Measurements from ENCODE around the gene LILRB1. TPM values are rescaled to one million over a fixed set of nuclear protein-coding genes. Genes with fewer than 3 reads are reported as not detected.
"Not testable (repeated sequence)": the region's sequence is repeated elsewhere in the genome, so short reads cannot be mapped to it uniquely, and the experiment has no call there.

Gene LILRB1
- total RNA-seq, result 0.10 and 1.2 TPM in 2 replicates

DNA sequence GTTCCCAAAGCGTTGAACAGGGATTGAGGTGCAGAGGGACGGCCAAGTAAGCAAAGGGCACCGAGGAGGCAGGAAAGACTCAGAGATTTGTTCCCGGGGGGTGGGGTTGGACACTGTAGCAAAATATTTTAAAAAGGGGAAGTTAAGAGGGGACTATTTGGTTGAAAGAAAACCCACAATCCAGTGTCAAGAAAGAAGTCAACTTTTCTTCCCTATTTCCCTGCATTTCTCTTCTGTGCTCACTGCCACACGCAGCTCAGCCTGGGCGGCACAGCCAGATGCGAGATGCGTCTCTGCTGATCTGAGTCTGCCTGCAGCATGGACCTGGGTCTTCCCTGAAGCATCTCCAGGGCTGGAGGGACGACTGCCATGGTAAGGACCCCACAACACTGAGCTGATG is at the start of gene LILRB1:
TSS of gene LILRB1 (plus strand) at position 223 of the 400 bp plus-strand sequence. CDS start 590 bp downstream, outside the sequence.
- DNase-seq (ENCODE audit: extremely low read depth, low read depth, low spot score), result not testable (repeated sequence)

GRCh38 chr19:54586397-54586796 is 43.9 kb upstream of the LILRB1 start:
- no peak for DNase-seq (ENCODE audit: extremely low read depth, low read depth, low spot score)

- no peak for DNase-seq (ENCODE audit: extremely low read depth, low read depth, low spot score)
These were observed 43.3 kb upstream of the LILRB1 start for GRCh38 chr19:54587026-54587425.

- DNase-seq (ENCODE audit: extremely low read depth, low read depth, low spot score), result not testable (repeated sequence)
These were observed 36.8 kb upstream of the LILRB1 start, which contains the start of gene LILRA1 for GRCh38 chr19:54593445-54593844. Gene LILRA1, plus strand, starts transcription at chr19:54593632. Its CDS starts 613 bp downstream, at chr19:54594245.

DNA sequence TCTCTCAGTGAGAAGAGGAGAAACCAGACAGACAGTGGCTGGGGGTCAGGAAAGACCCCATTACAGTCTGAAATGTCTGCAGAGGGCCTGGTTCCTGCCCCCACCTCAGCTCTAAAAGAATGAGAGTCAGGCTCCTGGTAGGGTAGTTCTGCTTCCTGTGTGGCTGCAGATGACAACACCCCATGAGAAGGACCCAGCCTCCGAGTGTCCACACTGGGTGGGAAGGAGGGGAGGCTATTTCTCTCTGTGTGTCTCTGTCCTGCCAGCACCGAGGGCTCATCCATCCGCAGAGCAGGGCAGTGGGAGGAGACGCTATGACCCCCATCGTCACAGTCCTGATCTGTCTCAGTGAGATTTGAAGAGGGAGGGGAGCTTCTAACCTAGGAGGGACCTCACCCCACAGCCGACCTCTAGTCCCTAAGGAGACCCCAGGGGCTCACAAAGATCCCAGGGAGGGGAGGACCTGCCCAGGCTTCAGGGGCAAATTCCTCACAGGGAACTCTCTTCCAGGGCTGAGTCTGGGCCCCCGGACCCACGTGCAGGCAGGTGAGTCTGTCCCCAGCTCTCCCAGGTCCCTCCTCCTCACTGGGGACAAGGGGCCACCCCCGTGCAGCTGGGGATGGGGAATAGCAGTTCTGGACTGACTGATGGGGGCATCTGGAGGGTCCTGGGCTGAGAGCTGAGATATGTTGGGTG is 36.2 kb upstream of the LILRB1 start:
- not testable (repeated sequence) for DNase-seq (ENCODE audit: extremely low read depth, low read depth, low spot score)

DNA sequence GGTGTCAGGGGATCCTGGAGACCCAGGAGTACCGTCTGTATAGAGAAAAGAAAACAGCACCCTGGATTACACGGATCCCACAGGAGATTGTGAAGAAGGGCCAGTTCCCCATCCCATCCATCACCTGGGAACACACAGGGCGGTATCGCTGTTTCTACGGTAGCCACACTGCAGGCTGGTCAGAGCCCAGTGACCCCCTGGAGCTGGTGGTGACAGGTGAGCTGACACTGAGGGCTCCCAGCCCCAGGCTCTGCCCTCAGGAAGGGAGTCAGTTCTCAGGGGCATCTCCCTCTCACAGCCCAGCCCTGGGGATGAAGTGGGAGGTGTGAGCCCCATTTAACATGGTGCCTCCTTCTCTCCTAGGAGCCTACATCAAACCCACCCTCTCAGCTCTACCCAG is 35.5 kb upstream of the LILRB1 start:
- no peak for DNase-seq (ENCODE audit: extremely low read depth, low read depth, low spot score)

DNA sequence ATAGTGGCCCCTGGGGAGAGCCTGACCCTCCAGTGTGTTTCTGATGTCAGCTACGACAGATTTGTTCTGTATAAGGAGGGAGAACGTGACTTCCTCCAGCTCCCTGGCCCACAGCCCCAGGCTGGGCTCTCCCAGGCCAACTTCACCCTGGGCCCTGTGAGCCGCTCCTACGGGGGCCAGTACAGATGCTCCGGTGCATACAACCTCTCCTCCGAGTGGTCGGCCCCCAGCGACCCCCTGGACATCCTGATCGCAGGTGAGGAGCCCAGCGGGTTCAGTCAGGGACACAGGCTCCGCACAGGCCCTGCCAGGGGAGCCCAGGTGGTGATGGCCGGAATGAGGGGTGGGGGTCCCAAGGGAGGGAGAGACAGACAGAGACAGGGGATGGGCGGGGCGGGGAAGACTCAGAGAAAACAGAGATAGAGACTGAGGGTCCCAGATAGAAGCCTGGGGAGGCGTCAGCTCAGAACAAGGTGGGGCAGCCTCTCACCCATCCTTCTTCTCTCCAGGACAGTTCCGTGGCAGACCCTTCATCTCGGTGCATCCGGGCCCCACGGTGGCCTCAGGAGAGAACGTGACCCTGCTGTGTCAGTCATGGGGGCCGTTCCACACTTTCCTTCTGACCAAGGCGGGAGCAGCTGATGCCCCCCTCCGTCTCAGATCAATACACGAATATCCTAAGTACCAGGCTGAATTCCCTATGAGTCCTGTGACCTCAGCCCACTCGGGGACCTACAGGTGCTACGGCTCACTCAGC is 34.4 kb upstream of the LILRB1 start:
- DNase-seq (ENCODE audit: extremely low read depth, low read depth, low spot score), result not testable (repeated sequence)

DNA sequence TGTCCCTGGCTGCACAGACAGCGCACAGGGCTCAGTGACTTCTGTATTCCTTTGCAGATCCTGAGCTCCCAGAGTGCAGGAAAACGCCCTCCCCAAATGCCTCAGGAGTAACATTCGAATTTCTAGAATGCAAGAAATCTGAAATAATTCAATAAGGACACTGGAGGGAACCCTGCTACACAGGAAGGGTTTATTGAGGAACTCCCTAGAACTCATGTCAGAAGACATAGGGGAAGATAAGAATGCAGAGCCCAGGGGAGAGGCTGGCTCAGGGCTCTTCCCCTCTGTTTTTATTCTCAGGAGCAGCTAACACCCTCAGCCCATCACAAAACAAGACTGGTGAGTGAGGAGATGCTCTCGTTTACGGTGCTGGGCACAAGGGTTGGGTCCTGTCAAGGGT is 30.1 kb upstream of the LILRB1 start:
- no peak for DNase-seq (ENCODE audit: extremely low read depth, low read depth, low spot score)

- no peak for DNase-seq (ENCODE audit: extremely low read depth, low read depth, low spot score)
These were observed 24.1 kb upstream of the LILRB1 start for GRCh38 chr19:54606230-54606629.

GRCh38 chr19:54606891-54607784 is 23.1 kb upstream of the LILRB1 start:
- DNase-seq (ENCODE audit: extremely low read depth, low read depth, low spot score), result no peak

DNA sequence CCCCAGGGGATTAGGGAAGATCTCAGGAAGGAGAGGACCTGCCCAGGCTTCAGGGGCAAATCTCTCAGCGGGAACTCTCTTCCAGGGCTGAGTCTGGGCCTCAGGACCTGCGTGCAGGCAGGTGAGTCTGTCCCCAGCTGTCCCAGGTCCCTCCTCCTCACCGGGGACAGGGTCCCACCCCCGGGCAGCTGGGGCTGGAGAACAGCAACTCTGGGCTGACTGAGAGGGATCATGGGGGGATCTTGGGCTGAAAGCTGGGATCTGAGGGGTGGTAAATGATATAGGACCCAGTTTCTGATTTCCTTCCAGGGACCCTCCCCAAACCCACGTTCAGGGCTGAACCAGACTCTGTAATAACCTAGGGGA is 22.5 kb upstream of the LILRB1 start:
- no peak for DNase-seq (ENCODE audit: extremely low read depth, low read depth, low spot score)

DNA sequence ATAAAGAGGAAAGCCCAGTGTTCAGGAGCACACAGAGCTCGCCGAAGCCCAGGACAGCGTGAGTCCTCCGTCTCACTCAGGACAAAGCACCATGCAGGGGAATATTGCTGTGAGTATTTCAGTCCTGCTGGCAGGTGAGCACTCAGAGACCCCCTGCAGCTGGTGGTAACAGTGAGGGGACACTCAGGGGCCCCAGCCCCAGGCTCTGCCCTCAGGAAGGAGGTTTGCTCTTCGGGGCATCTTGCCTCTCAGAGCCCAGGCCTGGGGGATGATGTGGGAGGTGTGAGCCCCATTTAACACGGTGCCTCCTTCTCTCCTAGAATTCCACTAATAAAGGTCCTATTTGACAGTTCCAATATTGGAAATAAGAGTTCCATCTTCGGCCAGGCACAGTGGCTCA is 22.1 kb upstream of the LILRB1 start:
- no peak for DNase-seq (ENCODE audit: extremely low read depth, low read depth, low spot score)

DNA sequence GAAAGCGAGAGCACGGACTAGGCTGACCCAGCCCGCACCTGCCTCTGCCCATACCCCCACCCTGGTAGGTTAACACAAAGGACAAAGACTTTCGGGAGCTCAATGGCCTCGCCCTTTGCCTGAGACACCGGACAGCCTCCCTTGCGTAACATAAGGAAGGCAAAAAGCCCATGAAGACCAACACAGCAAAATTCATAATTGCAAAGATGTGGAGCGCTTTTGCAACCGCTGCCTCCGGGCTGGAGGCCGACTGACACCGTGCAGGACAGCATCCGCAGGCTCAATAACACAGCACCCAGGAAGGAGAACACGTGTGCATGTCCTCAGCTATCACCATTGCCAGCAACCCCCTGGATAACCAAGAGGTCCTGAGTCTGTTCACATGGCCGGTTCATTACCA is 21.5 kb upstream of the LILRB1 start:
- no peak for DNase-seq (ENCODE audit: extremely low read depth, low read depth, low spot score)

GRCh38 chr19:54609356-54609791 is 20.9 kb upstream of the LILRB1 start:
- DNase-seq (ENCODE audit: extremely low read depth, low read depth, low spot score), result no peak

GRCh38 chr19:54612428-54612827 is 17.9 kb upstream of the LILRB1 start:
- no peak for DNase-seq (ENCODE audit: extremely low read depth, low read depth, low spot score)

DNA sequence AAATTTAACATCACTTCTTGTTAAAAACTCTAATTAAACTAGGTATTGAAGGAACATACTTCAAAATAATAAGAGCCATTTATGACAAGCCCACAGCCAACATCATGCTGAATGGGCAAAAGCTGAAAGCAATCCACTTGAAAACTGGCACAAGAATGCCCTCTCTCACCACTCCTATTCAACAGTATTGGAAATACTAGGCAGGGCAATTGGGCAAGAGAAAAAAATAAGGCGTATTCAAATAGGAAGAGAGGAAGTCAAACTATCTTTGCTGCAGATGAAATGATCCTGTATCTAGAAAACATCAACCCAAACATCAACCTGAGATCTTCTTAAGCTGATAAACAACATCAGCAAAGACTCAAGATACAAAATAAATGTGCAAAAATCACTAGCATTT is 15.6 kb upstream of the LILRB1 start:
- no peak for DNase-seq (ENCODE audit: extremely low read depth, low read depth, low spot score)

DNA sequence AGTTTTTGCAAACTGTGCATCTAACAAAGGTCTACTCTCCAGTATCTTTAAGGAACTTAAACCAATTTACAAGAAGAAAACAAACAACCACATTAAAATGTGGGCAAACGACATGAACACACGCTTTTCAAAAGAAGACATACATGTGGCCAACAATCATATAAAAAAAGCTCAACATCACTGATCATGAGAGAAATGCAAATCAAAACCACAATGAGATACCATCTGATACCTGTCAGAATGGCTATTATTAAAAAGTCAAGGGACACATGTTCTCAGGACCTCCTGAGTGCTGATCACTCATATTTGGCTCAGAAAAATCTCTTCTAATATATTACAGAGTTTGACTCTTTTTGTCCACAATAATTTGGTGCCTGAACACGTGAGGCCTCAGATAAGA is 14.2 kb upstream of the LILRB1 start:
- DNase-seq (ENCODE audit: extremely low read depth, low read depth, low spot score), result no peak

DNA sequence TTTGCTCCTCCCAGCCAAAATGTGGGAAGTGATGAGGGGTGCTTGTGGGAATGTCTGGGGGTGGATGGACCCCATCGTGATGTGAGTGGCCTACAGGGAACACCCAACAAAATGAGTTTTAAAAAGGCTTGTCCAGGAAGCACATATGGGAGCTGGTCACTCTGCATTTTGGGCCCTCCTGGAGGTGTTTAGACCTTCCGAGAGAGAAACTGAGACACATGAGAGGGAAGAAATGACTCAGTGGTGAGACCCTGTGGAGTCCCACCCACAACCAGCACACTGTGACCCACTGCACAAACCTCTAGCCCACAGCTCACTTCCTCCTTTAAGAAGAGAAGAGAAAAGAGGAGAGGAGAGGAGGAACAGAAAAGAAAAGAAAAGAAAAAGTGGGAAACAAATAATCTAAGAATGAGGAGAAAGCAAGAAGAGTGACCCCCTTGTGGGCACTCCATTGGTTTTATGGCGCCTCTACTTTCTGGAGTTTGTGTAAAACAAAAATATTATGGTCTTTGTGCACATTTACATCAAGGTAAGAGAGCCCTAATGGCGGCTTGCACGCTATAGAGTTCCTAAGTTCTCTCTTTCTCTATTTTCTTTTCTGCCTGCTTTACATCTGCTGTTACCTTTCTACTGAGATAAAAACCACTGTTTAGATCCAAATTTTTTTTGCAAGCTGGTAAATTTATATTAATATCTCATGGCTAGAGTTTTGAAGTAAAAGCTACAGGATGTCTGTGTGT is 13.3 kb upstream of the LILRB1 start:
- no peak for DNase-seq (ENCODE audit: extremely low read depth, low read depth, low spot score)

DNA sequence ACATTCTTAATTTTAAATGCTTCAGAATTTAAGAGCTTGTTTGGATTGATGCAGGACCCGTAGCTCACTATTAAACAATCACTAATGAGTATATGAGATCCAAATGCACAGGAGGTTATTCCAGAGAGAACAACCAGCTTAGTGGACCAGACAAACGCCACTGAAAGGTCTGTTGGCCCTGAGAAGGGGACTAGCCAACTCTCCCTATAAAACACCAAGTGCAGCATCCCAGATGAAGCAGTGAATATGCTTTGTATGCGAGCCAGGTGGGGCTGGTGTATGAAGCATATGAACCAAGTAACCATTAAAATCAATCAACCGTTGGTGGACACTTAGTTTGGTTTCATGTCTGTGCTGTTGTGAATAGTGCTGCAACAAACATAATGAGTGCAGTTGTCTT is 9.8 kb upstream of the LILRB1 start:
- no peak for DNase-seq (ENCODE audit: extremely low read depth, low read depth, low spot score)

DNA sequence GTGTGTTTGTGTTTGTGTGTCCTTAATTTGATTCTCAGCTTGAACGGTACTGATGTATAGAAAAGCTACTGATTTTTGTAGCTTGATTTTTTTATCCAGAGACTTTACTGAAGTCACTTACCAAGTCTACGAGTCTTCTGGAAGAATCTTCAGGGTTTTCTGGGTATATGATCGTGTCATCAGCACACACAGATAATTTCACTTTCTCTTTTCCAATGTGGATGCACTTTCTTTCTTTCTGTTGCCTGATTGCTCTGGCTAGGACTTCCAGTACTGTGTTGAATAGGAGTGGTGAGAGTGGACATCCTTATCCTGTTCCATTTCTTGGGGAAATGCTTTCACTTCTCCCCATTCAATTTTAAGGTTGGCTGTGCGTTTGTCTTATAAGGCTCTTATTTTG is 7.9 kb upstream of the LILRB1 start:
- DNase-seq (ENCODE audit: extremely low read depth, low read depth, low spot score), result no peak

Measured in glomerular endothelial cell (primary cell).